HepG2 (cell line): ENCODE data around the gene ENDOU. TPM values are rescaled to one million over a fixed set of nuclear protein-coding genes. Genes with fewer than 3 reads are reported as not detected.
A peak's percentile ranks its signal among the peaks of the same experiment; 100 is the strongest.

Source experiments
- AKNA ChIP-seq: sonication (generic); formaldehyde crosslinking; IDR thresholded peaks from 2 replicates; pipeline ENCODE4 v1.4.0; 2020; ENCODE audit warnings: missing genetic modification reagents, borderline replicate concordance
- EEA1 ChIP-seq: sonication (generic); formaldehyde crosslinking; IDR thresholded peaks from 2 replicates; pipeline ENCODE4 v1.5.1; 2020; ENCODE audit warnings: mild to moderate bottlenecking, missing genetic modification reagents, borderline replicate concordance
- GLI4 ChIP-seq: sonication (generic); formaldehyde crosslinking; IDR thresholded peaks from 2 replicates; pipeline ENCODE4 v1.5.1; 2020; ENCODE audit warnings: missing genetic modification reagents, mild to moderate bottlenecking, moderate library complexity, borderline replicate concordance
- IKZF5 ChIP-seq: IDR thresholded peaks from 2 replicates; pipeline ENCODE4 v1.6.1; 2018; ENCODE audit warnings: missing genetic modification reagents, mild to moderate bottlenecking, missing compliant biosample characterization
- KDM4B ChIP-seq: sonication (generic); formaldehyde crosslinking; IDR thresholded peaks from 2 replicates; pipeline ENCODE4 v1.4.0; 2020; ENCODE audit warnings: missing genetic modification reagents
- NFYC ChIP-seq: IDR thresholded peaks from 2 replicates; pipeline ENCODE4 v1.6.1; 2016; ENCODE audit warnings: missing genetic modification reagents, missing compliant biosample characterization
- PATZ1 ChIP-seq: sonication (generic); formaldehyde crosslinking; IDR thresholded peaks from 2 replicates; pipeline ENCODE4 v1.4.0; 2020; ENCODE audit warnings: missing genetic modification reagents
- PHF5A ChIP-seq: IDR thresholded peaks from one replicate; pipeline ENCODE4 v1.6.1; 2018; ENCODE audit warnings: low read depth, missing genetic modification reagents; ENCODE audit not compliant: unreplicated experiment
- REST ChIP-seq, 2 experiments: IDR thresholded peaks; 2 replicates each; pipeline ENCODE4 v1.6.1; 2011 to 2012; ENCODE audit warnings: low read length in 2 of 2, borderline replicate concordance in 1 of 2, low read depth in 1 of 2, mild to moderate bottlenecking in 1 of 2, moderate library complexity in 1 of 2
- THAP11 ChIP-seq: IDR thresholded peaks from 2 replicates; pipeline ENCODE4 v1.6.1; 2016; ENCODE audit warnings: missing biosample characterization, missing genetic modification reagents
- THYN1 ChIP-seq: sonication (generic); formaldehyde crosslinking; IDR thresholded peaks from 2 replicates; pipeline ENCODE4 v1.8.1; 2023; ENCODE audit warnings: low read depth, mild to moderate bottlenecking, moderate library complexity, missing genetic modification reagents, borderline replicate concordance
- U2AF2 ChIP-seq: fragments of 200-400 bp; formaldehyde crosslinking; IDR thresholded peaks from 2 replicates; pipeline ENCODE4 v1.6.1; 2017; ENCODE audit warnings: low read depth, mild to moderate bottlenecking, low read length
- ZFP90 ChIP-seq: sonication (generic); formaldehyde crosslinking; IDR thresholded peaks from 2 replicates; pipeline ENCODE4 v1.8.0; 2022; ENCODE audit warnings: missing genetic modification reagents, mild to moderate bottlenecking, inconsistent platforms, borderline replicate concordance
- ZNF124 ChIP-seq: sonication (generic); formaldehyde crosslinking; IDR thresholded peaks from 2 replicates; pipeline ENCODE4 v1.4.0; 2020; ENCODE audit warnings: missing genetic modification reagents
- ZNF557 ChIP-seq: sonication (generic); formaldehyde crosslinking; IDR thresholded peaks from 2 replicates; pipeline ENCODE4 v1.4.0; 2020; ENCODE audit warnings: missing genetic modification reagents
- ZNF577 ChIP-seq: sonication (generic); formaldehyde crosslinking; IDR thresholded peaks from 2 replicates; pipeline ENCODE4 v1.4.0; 2020; ENCODE audit warnings: mild to moderate bottlenecking, low read depth, missing genetic modification reagents, borderline replicate concordance
- ZNF652 ChIP-seq: IDR thresholded peaks from 2 replicates; pipeline ENCODE4 v1.6.1; 2016; ENCODE audit warnings: low read depth, borderline replicate concordance
- polyA plus RNA-seq, 8 experiments: library from polyadenylated mRNA; depleted of rRNA in 3 of 8; stranded (reverse) in 7 of 8; unstranded in 1 of 8; fragments of >200 nt; fragmentation: Illumina TruSeq in 4 of 8; extraction: Trizol in 4 of 8; gene quantifications; 2 replicates each; pipeline versions ENCODE4 v1.2.1 to v1.2.3, GENCODE V29; 2011 to 2016; ENCODE audit warnings: low read depth in 4 of 8, missing spikeins in 1 of 8, mixed read lengths in 1 of 8; ENCODE audit not compliant: insufficient read depth in 1 of 8
- total RNA-seq, 5 experiments: library from RNA; depleted of rRNA; stranded (reverse); fragments of >200 nt; fragmentation: Illumina TruSeq; extraction: Trizol; gene quantifications; 2 replicates each; pipeline ENCODE4 v1.2.3, GENCODE V29; 2016; ENCODE audit warnings: low read depth in 1 of 5

Gene ENDOU
- total and polyA plus RNA-seq, 2 of the 13 experiments (the other 11 are each of a cell fraction or from before 2014, with no cell fraction given), result not detected

DNA sequence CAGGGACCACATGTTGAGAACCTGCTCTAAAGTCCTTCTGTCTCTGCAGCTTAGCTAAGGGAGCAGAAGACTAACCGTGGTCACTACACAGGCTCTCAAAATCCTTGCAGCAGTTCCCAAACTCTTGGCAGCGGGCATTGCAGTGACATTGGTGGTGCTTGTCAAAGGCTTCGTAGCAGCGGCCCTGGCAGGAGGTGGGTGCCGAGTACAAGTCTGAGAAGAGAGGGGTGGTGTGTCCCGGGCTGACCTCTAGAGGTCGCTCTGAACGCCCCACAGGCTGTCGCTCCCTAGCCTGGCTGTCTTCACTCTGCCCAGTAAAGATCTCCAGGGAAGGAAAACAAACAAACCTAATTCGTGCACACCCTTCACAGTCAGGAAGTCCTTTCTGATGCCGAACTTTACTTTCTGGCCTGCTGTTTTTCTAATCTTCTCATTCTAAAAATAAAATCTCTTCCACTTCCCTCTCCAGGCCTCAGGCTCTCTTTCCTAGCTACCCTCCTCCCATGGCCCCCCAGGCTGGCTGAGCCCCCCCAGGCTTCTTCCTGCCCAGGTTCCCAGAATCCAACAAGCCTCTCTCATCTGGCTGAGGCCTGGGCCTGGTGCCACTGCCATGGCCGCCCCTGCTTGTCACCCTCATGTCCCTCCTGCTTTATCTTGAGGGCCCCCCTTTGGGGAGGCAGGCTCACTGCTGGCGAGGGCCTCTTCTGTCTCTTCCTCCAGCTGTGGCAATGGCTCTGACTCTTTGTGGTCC is 7.7 kb downstream of the ENDOU start (continued):
- no peak for TF ChIP-seq AKNA
- no peak for TF ChIP-seq GLI4 (CRISPR knock-in tag)
- peak; percentile 37; the same call in 1 of the 2 replicates for TF ChIP-seq IKZF5 (CRISPR knock-in tag)
- peak; percentile 28; the same call in 1 of the 2 replicates for TF ChIP-seq THAP11
- TF ChIP-seq ZNF577 (CRISPR knock-in tag), result no peak
- no peak for TF ChIP-seq ZFP90 (CRISPR knock-in tag)
- TF ChIP-seq ZNF124 (CRISPR knock-in tag), result peak; percentile 36; the same call in 1 of the 2 replicates
- no peak for TF ChIP-seq EEA1 (CRISPR knock-in tag)
- no peak for TF ChIP-seq REST (IDR thresholded peaks at IDR 0.05; ENCODE audit: borderline replicate concordance in 1 of 2, low read depth in 1 of 2, low read length in 2 of 2)
- peak; percentile 51; the same call in 1 of the 2 replicates for TF ChIP-seq ZNF652 (CRISPR knock-in tag)
- no peak for TF ChIP-seq NFYC
- TF ChIP-seq KDM4B (CRISPR knock-in tag), result no peak
- no peak for TF ChIP-seq THYN1 (CRISPR knock-in tag)
- TF ChIP-seq PHF5A, result no peak
- no peak for TF ChIP-seq ZNF557
- peak; percentile 66; the same call in 1 of the 2 replicates for TF ChIP-seq PATZ1 (CRISPR knock-in tag)
- TF ChIP-seq U2AF2, result no peak
